Bronchial epithelial cell (primary cell): ENCODE measurements around the gene MAGEA11. TPM values are rescaled to one million over a fixed set of nuclear protein-coding genes. Genes with fewer than 3 reads are reported as not detected.
"Not testable (repeated sequence)": the region's sequence is repeated elsewhere in the genome, so short reads cannot be mapped to it uniquely, and the experiment has no call there.

Source experiments
- DNase-seq: peaks from one replicate; pipeline ENCODE4 v3.0.0-alpha.2; 2010; ENCODE audit warnings: low read depth
- FAIRE-seq: peaks from 2 replicates; lab custom pipeline; 2011; peaks lifted over from hg19 to GRCh38; lab: Jason Lieb, UNC
- H3K27me3 ChIP-seq: 2 replicates; pipeline ENCODE4 v1.5.1; 2011; ENCODE audit warnings: low read length; ENCODE audit not compliant: control insufficient read depth, insufficient read depth
- H3K36me3 ChIP-seq: 2 replicates; pipeline ENCODE4 v1.5.1; 2011; ENCODE audit warnings: low read length; ENCODE audit not compliant: control insufficient read depth, insufficient read depth
- H3K4me3 ChIP-seq: 2 replicates; pipeline ENCODE4 v1.5.1; 2011; ENCODE audit warnings: mild to moderate bottlenecking, low read depth, low read length, control low read depth
- total RNA-seq: library from RNA; depleted of rRNA; stranded (reverse); fragments of >200 nt; gene quantifications from 2 replicates; pipeline ENCODE4 v1.2.1, GENCODE V29; 2014
- TF ChIP-seq, protein P1 (sequence below): IDR thresholded peaks from 2 replicates; pipeline ENCODE4 v1.5.1; 2011; ENCODE audit warnings: mild to moderate bottlenecking, moderate library complexity, low read length, control low read depth, inconsistent platforms; ENCODE audit not compliant: insufficient read depth, severe bottlenecking

MAGEA11 gene
- total RNA-seq, 1 donor from 2014 or later, result not detected

DNA sequence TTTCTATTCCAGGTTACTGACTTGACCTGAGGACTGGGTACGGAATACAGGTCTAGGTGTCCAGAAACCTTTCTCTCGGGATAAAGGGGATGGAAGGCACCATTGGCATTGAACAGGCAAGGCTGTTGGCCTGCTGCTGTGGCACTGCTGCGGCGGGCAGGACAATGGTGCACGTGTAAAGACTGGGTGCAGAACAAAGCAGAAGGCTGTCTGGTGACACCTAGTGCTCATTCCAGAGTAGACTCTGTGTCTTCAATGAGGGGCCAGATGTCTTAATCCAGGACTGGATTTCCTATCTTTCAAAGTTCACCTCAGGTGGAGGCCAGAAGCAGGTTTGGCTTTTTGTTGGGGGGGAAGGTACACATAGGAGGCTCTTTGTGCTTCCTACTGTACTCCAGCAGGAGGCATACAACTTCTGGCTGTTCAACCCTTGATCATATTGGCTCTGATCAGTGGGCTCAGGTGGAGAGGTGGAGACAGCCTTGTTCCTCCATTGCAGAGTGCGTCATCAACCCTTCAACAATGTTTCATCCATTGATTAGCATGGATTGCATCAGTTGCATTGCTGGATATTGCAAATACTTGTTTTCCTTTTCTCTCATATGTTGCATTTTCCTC is 34.6 kb downstream of the MAGEA11 start:
- H3K36me3 ChIP-seq, DNase-seq, H3K4me3 ChIP-seq, H3K27me3 ChIP-seq: not testable (repeated sequence)
- FAIRE-seq, result peak; percentile 97

GRCh38 chrX:149757206-149758067 is 45.6 kb downstream of the MAGEA11 start:
- H3K36me3 ChIP-seq, result no peaks in the 10 kb centered on the region
- no peaks in the 10 kb centered on the region for H3K27me3 ChIP-seq
- TF ChIP-seq, protein P1, sequence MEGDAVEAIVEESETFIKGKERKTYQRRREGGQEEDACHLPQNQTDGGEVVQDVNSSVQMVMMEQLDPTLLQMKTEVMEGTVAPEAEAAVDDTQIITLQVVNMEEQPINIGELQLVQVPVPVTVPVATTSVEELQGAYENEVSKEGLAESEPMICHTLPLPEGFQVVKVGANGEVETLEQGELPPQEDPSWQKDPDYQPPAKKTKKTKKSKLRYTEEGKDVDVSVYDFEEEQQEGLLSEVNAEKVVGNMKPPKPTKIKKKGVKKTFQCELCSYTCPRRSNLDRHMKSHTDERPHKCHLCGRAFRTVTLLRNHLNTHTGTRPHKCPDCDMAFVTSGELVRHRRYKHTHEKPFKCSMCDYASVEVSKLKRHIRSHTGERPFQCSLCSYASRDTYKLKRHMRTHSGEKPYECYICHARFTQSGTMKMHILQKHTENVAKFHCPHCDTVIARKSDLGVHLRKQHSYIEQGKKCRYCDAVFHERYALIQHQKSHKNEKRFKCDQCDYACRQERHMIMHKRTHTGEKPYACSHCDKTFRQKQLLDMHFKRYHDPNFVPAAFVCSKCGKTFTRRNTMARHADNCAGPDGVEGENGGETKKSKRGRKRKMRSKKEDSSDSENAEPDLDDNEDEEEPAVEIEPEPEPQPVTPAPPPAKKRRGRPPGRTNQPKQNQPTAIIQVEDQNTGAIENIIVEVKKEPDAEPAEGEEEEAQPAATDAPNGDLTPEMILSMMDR, result no peak
- no peak overlapping the region for H3K4me3 ChIP-seq
- FAIRE-seq (no peak), DNase-seq (no peak)

DNA sequence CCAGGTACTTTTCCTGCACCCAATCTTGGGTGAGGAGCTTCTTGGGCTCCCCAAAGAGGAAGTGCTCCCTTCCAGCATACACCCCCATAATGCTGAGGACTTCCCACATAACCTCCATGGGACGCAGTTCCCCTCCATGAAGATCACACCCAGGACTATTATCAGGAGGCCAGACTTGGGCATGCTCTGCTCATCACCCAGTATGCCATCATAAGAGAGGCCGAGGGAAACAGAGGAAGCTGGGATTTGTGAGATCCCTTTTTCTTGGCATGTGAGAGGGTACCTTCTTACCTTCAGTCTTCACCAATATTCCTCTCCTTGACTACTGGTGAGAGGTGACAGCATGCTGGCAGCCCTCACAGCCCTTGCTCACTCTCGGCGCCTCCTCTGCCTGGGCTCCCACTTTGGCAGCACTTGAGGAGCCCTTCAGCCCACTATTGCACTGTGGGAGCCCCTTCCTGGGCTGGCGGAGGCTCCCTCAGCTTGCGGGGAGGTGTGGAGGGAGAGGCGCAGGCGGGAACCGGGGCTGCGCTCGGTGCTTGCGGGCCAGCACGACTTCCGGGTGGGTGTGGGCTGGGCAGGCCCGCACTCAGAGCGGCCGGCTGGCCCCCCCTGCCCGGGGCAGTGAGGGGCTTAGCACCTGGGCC is 46.3 kb downstream of the MAGEA11 start:
- DNase-seq, result no peak
- no peaks in the 10 kb centered on the region for H3K27me3 ChIP-seq

DNA sequence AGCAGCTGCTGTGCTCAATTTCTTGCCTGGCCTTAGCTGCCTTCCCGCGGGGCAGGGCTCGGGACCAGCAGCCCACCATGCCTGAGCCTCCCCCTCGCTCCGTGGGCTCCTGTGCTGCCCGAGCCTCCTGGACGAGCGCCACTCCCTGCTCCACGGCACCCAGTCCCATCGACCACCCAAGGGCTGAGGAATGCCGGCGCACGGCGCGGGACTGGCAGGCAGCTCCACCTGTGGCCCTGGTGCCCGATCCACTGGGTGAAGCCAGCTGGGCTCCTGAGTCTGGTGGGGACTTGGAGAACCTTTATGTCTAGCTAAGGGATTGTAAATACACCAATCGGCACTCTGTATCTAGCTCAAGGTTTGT is 46.8 kb downstream of the MAGEA11 start:
- not testable (repeated sequence) for H3K27me3 ChIP-seq, DNase-seq, H3K36me3 ChIP-seq, FAIRE-seq, H3K4me3 ChIP-seq

More for the DNA sequence above, 46.3 kb downstream of the MAGEA11 start:
- TF ChIP-seq, protein P1, result no peak
- Histone ChIP-seq H3K36me3 (no peaks in the 10 kb centered on the region), H3K4me3 (no peak overlapping the region)
- no peak for FAIRE-seq

GRCh38 chrX:149759824-149760223 is 48.0 kb downstream of the MAGEA11 start:
- H3K27me3 ChIP-seq, result no peaks in the 10 kb centered on the region
- FAIRE-seq (no peak), DNase-seq (no peak)
- no peak overlapping the region for H3K4me3 ChIP-seq
- TF ChIP-seq, protein P1, result no peak
- no peaks in the 10 kb centered on the region for H3K36me3 ChIP-seq

DNA sequence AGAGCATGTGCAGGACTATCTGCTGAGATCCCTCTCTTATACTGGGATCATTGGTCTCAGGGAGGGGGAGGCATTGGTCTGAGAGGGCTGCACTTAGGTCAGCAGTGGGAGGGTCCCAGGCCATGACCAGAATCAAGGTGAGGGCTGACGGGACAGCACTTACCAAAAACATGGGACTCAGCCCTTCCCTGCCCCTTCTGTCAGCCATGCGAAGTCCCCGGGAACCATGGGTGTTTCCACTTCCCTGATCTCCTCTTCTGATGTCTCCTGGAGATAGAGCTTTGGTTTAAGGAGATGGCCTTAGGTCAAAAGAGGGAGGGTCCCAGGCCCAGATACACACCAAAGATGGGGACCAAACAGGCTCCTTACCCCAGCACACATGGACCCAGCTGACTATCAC is 49.1 kb downstream of the MAGEA11 start:
- no peak overlapping the region for H3K4me3 ChIP-seq
- H3K36me3 ChIP-seq, result no peaks in the 10 kb centered on the region
- H3K27me3 ChIP-seq, result no peaks in the 10 kb centered on the region
- TF ChIP-seq, protein P1, result no peak
- FAIRE-seq (no peak), DNase-seq (no peak)

- FAIRE-seq, result peak; percentile 88
- not testable (repeated sequence) for H3K27me3 ChIP-seq, DNase-seq, H3K36me3 ChIP-seq, H3K4me3 ChIP-seq
Observed at GRCh38 chrX:149761858-149762674, 50.2 kb downstream of the MAGEA11 start.
